ENCODE measurements around the gene IL4I1. TPM values are rescaled to one million over a fixed set of nuclear protein-coding genes. Genes with fewer than 3 reads are reported as not detected.
A peak's percentile ranks its signal among the peaks of the same experiment; 100 is the strongest.

The IL4I1 gene
- total RNA-seq, 1 donor from 2014 or later: not detected

- Histone ChIP-seq H3K4me1 (peaks cover 54% of the 10 kb centered on the region), H3K9me3 (no peaks in the 10 kb centered on the region)
- intact Hi-C loops (cut with DNase I): no loop called here
Measured at GRCh38 chr19:49871349-49871985, 25.2 kb downstream of the IL4I1 start.

GRCh38 chr19:49870309-49870901 lies 26.3 kb downstream of the IL4I1 start:
- Histone ChIP-seq H3K27me3 (no peaks in the 10 kb centered on the region), H3K36me3 (peaks cover 0 to 7% of the 10 kb centered on the region in 2 donors), H3K4me1 (peaks cover 59% of the 10 kb centered on the region), H3K4me3 (peak overlapping the region; percentile 58 to 65), H3K27ac (peak overlapping the region; percentile 92), H3K9me3 (no peaks in the 10 kb centered on the region)
- intact Hi-C loops (cut with DNase I): no loop called here
- no peak for DNase-seq (ENCODE audit: extremely low spot score in 2 of 2)
- no peak for TF ChIP-seq POLR2AphosphoS5 (IDR thresholded peaks at IDR 0.05; ENCODE audit: insufficient read depth in 1 of 2, low read depth in 1 of 2)

More at GRCh38 chr19:49871349-49871985, 25.2 kb downstream of the IL4I1 start:
- no peaks in the 10 kb centered on the region for H3K27me3 ChIP-seq
- H3K36me3 ChIP-seq: peaks cover 0 to 7% of the 10 kb centered on the region in 2 donors
- no peak for DNase-seq (ENCODE audit: extremely low spot score in 2 of 2)
- TF ChIP-seq POLR2AphosphoS5 (IDR thresholded peaks at IDR 0.05; ENCODE audit: insufficient read depth in 1 of 2, low read depth in 1 of 2) (no peak), CTCF (IDR thresholded peaks at IDR 0.05) (no peak), POLR2A (IDR thresholded peaks at IDR 0.05) (no peak)
- H3K4me3 ChIP-seq: no peak overlapping the region
- no peak overlapping the region for H3K27ac ChIP-seq

GRCh38 chr19:49869484-49870308 lies 27.0 kb downstream of the IL4I1 start:
- TF ChIP-seq POLR2A (IDR thresholded peaks at IDR 0.05): peak in 1 of 2 donors; percentile 66
- TF ChIP-seq POLR2AphosphoS5 (IDR thresholded peaks at IDR 0.05; ENCODE audit: insufficient read depth in 1 of 2, low read depth in 1 of 2): peak; percentile 90 to 97
- TF ChIP-seq CTCF (IDR thresholded peaks at IDR 0.05): peak in 1 of 3 experiments; percentile 6
- Histone ChIP-seq H3K36me3 (peaks cover 0 to 5% of the 10 kb centered on the region in 2 donors), H3K4me3 (peak overlapping the region; percentile 58 to 65), H3K9me3 (no peaks in the 10 kb centered on the region), H3K4me1 (peaks cover 57% of the 10 kb centered on the region), H3K27me3 (no peaks in the 10 kb centered on the region), H3K27ac (peak overlapping the region; percentile 95)
- intact Hi-C loops (cut with DNase I): no loop called here
- DNase-seq (ENCODE audit: extremely low spot score in 2 of 2): peak in 1 of 2 donors; percentile 100

- no peaks in the 10 kb centered on the region for H3K9me3 ChIP-seq
- TF ChIP-seq POLR2AphosphoS5 (IDR thresholded peaks at IDR 0.05; ENCODE audit: insufficient read depth in 1 of 2, low read depth in 1 of 2) (no peak), CTCF (IDR thresholded peaks at IDR 0.05) (no peak), POLR2A (IDR thresholded peaks at IDR 0.05) (no peak)
- H3K27me3 ChIP-seq: no peaks in the 10 kb centered on the region
- H3K36me3 ChIP-seq: peaks cover 0 to 4% of the 10 kb centered on the region in 2 donors
- intact Hi-C loops (cut with DNase I): no loop called here
- peak overlapping the region; percentile 95 for H3K27ac ChIP-seq
- peaks cover 51% of the 10 kb centered on the region for H3K4me1 ChIP-seq
- no peak for DNase-seq (ENCODE audit: extremely low spot score in 2 of 2)
- peak overlapping the region; percentile 54 to 65 for H3K4me3 ChIP-seq
Measured at GRCh38 chr19:49869009-49869483, 27.6 kb downstream of the IL4I1 start.
